Jurkat, Clone E6-1 (cell line): ENCODE results near the gene CACHD1.

Source experiments
- DNase-seq: peaks from one replicate; pipeline ENCODE4 v3.0.0-alpha.2; 2011; ENCODE audit warnings: low read depth, low spot score
- H3K4me3 ChIP-seq: 2 replicates; pipeline ENCODE4 v1.5.1; 2011; ENCODE audit warnings: mild to moderate bottlenecking, low read length, control low read depth, moderate library complexity

Gene CACHD1

DNA sequence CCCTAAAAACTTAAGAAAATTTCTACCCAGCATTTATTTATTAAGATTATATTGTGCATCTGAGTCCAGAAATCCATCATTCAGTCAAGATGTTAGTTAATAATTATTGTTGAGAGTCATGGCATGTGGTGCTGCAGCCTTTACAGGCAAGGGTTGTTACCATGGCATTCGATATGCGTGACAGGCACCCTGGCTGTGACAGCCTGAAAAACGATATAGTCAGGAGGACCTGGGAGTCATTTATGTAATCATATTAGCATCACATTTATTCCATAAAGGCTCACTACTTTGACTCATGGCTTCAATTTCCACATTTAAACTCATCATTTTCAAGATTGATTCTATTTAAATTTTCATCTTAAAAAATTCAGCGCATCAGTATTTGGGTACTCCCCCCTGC lies 68.0 kb downstream of the CACHD1 start:
- no peak overlapping the region for H3K4me3 ChIP-seq
- no peak for DNase-seq

- DNase-seq: no peak
- no peak overlapping the region for H3K4me3 ChIP-seq
Observed at GRCh38 chr1:64538389-64538788, 68.5 kb downstream of the CACHD1 start.

- no peak overlapping the region for H3K4me3 ChIP-seq
- no peak for DNase-seq
Observed at GRCh38 chr1:64539289-64539688, 69.4 kb downstream of the CACHD1 start.

DNA sequence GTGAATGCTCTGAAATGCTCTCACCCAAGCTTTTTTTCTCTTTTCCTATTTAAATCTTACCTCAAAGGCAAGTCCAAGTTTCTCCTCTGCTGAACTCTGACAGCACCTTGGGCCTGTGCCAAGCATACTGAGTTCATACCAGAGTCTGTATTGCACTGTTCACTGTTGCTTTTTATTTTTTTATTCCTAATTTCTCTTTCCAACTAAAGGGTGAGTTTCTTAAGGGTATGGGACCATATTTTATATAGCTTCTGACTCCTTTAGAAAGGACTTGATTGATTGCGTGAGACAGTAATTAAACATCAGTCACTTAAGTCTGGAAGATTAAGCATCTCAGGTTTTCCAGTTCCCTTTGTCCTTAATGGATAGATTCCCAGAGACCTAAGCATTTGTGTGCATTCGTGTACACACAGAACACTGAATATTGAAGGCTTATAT lies 69.9 kb downstream of the CACHD1 start:
- DNase-seq: no peak
- H3K4me3 ChIP-seq: no peak overlapping the region

DNA sequence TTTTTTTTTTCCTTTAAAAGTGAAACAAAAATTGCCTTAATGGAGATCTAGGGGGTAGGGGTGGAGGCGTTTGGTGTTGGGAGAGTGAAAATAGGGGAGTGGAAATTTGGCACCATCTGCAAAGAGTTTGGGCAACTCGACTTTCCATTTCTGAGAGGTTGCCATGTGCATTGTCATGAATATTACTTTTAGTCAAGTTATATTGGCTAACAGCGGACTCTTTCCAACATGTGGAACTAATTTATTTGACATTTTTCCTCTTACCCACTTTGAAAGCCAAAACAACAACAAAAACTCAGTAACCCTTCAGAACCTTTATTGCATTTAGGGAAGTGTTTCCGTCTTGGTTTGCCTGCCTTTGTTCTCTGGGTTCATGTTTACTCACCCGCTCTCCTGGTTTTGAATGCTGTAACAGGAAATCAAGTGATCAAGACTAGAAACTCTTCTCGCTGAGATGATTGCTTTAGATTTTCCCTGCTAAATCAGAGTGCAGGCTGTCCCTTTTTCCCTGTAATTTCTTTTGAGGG lies 70.4 kb downstream of the CACHD1 start:
- no peak overlapping the region for H3K4me3 ChIP-seq
- peak; percentile 34 for DNase-seq

GRCh38 chr1:64542118-64542517 lies 72.2 kb downstream of the CACHD1 start:
- no peak overlapping the region for H3K4me3 ChIP-seq
- no peak for DNase-seq

DNA sequence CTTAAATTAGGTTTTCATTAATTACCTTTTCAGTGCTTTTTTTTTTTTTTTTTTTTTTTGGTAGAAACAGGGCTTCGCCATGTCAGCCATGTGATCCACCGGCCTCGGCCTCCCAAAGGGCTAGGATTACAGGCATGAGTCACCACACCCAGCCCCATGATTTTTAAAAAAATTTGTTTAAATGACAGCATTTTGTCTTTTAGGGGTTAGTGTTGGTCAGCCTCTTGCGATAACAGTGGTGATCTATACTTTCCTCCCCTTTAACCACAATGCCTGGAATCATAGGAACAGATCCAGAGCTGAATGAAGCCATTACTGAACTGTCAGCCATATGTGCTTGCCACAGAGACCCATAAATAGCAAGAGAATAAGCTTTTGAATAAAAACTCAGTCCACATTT lies 73.9 kb downstream of the CACHD1 start:
- no peak overlapping the region for H3K4me3 ChIP-seq
- DNase-seq: no peak

DNA sequence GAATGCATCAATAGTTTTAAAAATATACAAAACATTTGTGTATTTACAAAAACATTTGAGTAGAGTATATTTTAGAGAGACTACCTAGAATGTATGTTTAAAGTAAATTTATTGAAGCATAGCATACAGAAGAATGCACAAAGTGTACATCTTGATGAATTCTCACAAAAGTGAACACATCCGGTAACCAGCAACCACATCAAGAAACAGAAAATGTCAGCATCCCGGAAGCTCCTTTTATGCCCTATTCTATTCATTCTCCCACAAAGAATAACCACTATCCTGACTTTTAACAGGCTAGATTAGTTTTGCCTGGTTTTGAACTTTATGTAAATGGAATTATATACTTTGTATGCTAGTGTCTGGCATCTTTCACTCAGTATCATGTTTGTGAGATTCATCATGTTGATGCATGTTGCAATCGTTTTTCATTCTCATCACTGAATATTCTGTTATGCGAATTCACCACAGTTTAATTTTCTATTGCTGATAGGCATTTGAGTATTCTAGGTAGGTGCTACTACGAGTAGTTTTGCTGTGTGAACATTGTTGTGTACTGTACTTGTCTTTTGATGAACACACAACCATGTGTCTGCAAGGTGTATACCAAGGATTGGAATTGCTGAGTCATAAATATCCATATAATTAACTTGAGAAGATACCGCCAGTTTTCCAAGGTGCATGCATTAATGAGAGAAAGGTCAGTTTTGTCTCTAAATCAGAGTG lies 75.4 kb downstream of the CACHD1 start:
- DNase-seq: peak; percentile 84
- no peak overlapping the region for H3K4me3 ChIP-seq

GRCh38 chr1:64546013-64546412 lies 76.1 kb downstream of the CACHD1 start:
- no peak for DNase-seq
- H3K4me3 ChIP-seq: no peak overlapping the region

DNA sequence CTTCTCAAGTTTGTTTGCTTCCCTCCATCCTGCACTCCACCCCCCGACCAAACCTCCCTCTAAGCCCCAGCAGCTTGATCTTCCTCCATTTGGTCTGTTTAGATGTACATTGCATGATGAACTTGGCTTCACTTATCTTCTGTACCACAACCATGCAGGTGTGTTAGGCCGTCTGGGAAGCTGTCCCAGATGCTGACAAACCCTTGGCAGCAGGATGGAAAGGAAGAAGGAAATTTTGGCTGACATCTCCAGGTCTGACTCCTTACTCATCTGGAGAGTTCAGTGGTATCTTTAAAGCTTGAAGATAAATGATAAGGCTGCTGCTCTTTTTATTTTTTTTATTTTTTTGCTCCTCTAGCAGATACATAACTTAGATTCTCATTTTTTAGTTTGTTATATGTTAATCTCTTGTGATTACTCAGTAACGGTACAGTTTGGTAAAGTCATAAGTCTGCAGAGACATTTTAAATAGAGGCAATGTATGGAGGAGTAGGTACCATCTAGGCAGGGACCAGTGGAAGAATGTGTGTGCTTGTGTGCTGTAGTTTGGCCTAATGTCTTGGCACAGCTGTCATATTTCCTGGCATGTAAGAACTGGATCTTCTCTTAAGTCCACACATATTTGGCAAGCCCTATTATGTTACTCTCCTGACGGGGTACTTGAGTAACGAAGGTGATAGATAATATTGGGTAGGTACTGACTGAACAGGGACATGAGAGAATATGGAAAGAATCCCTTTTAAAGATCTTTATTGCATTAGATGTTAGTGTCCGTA lies 79.7 kb downstream of the CACHD1 start:
- no peak overlapping the region for H3K4me3 ChIP-seq
- DNase-seq: no peak

DNA sequence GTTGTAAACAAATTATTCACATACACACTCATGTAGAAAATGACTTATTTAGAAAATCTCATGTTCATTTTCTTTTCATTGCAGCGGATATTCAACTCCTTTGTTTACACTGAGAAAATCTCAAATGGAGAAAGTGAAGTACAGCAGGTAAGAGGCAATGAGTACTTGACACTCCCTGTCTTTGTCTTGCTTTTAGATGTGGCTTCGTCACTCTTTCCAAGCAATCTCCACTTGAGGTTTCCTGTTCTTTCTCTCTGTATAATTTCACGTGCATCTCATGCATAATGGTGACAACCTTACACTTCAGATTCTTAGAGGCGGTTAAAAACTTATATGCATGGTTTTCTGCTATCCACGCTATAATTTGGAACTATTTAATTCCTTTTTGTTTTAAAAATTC lies 80.6 kb downstream of the CACHD1 start:
- H3K4me3 ChIP-seq: no peak overlapping the region
- peak; percentile 77 for DNase-seq

DNA sequence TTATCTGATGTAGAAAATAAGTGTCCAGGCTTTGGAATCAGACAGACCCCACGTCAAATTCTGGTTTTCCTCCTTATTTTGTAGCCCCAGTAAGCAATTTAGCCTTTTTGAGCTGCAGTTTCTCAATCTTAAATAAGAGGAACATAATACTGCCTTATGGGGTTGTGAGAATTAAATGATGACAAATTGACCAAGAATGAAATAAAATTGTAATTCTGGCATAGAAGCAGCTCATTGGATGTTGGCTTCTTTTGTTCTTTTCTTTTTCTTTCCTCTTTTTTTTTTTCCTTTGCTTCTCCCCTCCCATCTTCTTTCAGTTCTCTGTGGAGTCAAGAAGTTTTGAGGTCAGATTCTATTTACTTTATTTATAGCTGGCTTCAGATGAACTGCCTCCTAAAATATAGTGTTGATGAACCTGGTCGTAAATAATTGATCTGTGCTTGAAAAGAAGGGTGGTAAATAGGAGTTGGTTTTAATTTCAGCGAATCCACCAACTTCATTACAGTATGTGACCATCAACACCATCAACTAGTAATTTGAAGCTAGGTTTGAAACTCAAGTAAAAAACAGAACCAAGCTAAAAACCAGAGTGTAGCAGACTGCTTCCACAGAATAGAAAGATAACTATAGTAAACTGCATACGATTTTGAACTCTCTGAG lies 81.1 kb downstream of the CACHD1 start:
- no peak for DNase-seq
- H3K4me3 ChIP-seq: no peak overlapping the region

GRCh38 chr1:64553285-64553684 lies 83.4 kb downstream of the CACHD1 start:
- DNase-seq: no peak
- no peak overlapping the region for H3K4me3 ChIP-seq

GRCh38 chr1:64555947-64556346 lies 86.0 kb downstream of the CACHD1 start:
- no peak overlapping the region for H3K4me3 ChIP-seq
- DNase-seq: no peak

- DNase-seq: no peak
- no peak overlapping the region for H3K4me3 ChIP-seq
Observed at GRCh38 chr1:64561993-64562392, 92.1 kb downstream of the CACHD1 start.

- DNase-seq: no peak
- H3K4me3 ChIP-seq: no peak overlapping the region
Observed at GRCh38 chr1:64563958-64564565, 94.1 kb downstream of the CACHD1 start.

DNA sequence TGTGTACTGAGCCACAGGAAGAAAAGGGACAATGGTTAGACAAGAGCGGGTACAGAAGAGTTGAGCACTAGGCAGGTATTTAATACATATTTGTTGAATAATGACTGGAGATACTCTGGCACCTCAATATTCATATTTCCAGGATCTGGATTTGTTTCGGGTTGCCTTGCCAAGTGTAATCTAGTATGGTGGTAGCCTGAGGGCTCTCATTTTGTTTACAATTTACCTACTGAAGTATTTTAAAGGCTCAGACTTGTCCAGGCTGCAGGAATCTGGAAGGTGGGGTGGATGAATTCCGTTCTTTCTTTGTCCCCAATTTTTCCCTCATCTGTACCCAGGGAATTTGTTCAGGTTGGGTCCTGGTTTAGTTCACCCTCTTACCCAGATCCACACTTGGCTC lies 95.0 kb downstream of the CACHD1 start:
- H3K4me3 ChIP-seq: no peak overlapping the region
- no peak for DNase-seq

GRCh38 chr1:64567426-64568170 lies 97.7 kb downstream of the CACHD1 start:
- no peak for DNase-seq
- no peak overlapping the region for H3K4me3 ChIP-seq

DNA sequence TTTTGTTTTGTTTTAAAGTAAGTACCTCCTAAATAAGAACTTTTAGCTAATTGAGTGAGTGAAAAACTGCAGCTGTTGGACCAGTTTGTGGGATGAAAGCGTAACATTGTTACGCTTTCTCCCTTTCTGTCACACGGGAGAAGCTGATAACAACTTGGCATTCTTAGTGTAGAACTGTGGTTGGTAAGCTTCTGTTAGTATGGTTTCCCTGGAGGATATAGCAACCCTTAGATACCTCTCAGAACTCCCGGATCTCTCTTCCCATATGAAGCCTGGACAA lies 98.2 kb downstream of the CACHD1 start:
- DNase-seq: no peak
- H3K4me3 ChIP-seq: no peak overlapping the region
